ENCODE measurements around the gene PPM1L.

GRCh38 chr3:160806686-160807085, 50.7 kb downstream of the PPM1L start:
- TF ChIP-seq E4F1 (IDR thresholded peaks at IDR 0.05; ENCODE audit: borderline replicate concordance, partially characterized antibody) (no peak), EP300 (IDR thresholded peaks at IDR 0.05; ENCODE audit: borderline replicate concordance in 1 of 2, control insufficient read depth in 1 of 2, low read depth in 2 of 2, low read length in 2 of 2) (no peak)

Measured in GM12878 (cell line).